GM19025 (cell line): ENCODE results near the gene STAG1.
"Not testable (repeated sequence)": the region's sequence is repeated elsewhere in the genome, so short reads cannot be mapped to it uniquely, and the experiment has no call there.

Source experiments
- ATAC-seq: cut with Tn5 transposase; IDR thresholded peaks from one replicate; pipeline ENCODE4 v1.9.1; 2021; ENCODE audit warnings: mild to moderate bottlenecking, low read depth, moderate library complexity; ENCODE audit not compliant: unreplicated experiment

Gene STAG1

GRCh38 chr3:136657526-136657925, 94.7 kb downstream of the STAG1 start:
- no peak for ATAC-seq

DNA sequence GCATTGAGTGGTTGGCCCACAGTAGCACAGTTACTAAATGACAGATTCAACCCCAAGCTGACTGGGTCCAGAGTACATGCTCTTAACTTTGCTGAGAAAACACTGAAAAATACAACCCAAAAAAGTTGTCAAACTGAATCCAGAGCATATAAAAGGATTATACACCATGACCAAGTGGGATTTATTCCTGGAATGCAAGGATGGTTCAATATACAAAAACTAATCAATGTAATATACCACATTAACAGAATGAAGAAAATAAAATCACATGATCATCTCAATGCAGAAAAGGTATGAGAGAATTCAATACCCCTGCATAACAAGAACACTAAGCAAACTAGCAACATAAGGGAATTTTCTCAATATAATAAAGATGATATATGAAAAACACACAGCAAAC, 98.5 kb downstream of the STAG1 start:
- ATAC-seq, result no peak

DNA sequence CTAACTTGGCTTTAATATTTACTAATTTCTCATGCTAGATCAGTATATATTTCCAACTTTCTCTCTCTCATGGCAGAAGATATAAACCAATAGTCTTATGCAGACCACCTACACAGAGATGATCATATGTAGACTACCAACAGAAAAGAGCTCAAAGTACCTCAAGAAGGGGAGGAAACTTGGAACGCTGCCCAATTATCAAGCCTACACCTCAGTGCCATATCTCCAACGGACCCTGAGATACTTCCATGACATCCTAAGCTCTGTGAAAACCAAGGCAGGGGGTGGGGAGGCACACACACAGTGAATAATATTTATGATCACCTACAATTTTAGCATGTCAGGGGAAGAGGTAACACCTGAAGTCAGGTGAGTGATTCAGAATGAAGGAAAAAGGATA, 100.6 kb downstream of the STAG1 start:
- ATAC-seq, result no peak

DNA sequence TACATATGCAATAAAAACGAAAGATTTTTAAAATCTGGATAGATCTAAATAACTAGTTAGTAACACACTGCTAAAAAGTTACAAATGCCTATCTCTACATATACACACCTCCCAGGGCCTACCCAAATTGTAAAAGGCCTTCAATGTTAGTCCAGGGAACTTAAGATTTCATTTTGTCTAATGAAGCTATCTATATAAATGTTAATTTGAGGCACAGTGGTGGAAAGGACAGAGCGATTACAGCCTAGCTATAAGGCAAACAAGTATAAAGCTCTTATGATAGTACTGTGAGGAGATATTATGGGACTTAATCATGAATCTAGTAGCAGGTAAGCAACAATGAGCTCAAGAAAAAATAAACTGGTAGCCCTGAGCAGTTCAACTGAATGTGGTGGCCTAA, 101.7 kb downstream of the STAG1 start:
- no peak for ATAC-seq

DNA sequence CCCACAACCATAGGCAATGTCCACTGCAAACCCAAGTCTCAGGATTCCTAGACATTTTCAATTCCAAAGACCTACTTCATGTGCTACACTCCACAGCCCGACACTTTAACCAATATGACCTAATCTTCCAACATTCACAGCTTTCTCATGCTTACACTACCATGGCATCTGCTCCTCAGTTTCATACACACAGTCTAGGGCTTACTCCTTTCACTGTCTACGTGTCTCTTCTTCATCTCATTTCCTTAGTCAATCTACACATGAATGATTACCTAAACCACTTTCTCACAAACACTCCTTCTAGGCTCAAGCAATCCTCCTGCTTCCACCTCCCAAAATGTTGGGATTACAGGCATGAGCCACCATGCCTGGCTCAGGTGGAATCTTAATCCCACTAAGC, 106.3 kb downstream of the STAG1 start:
- ATAC-seq, result no peak

GRCh38 chr3:136644212-136644611, 108.0 kb downstream of the STAG1 start:
- ATAC-seq, result no peak

DNA sequence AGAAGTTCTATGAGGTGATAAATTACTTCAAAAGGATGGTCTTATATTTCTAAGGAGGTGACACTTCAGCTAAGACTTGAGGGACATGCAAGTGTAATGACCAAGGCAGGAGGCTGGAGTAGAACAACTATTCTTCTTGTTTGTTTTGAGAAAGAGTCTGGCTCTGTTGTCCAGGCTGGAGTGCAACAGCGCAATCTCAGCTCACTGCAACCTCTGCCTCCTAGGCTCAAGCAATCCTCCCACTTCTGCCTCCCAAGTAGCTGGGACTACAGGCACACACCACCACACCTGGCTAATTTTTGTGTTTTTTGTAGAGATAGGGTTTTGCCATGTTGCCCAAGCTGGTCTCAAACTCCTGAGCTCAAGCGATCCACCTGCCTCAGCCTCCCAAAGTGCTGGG, 108.8 kb downstream of the STAG1 start:
- not testable (repeated sequence) for ATAC-seq

GRCh38 chr3:136642711-136643110, 109.5 kb downstream of the STAG1 start:
- no peak for ATAC-seq

DNA sequence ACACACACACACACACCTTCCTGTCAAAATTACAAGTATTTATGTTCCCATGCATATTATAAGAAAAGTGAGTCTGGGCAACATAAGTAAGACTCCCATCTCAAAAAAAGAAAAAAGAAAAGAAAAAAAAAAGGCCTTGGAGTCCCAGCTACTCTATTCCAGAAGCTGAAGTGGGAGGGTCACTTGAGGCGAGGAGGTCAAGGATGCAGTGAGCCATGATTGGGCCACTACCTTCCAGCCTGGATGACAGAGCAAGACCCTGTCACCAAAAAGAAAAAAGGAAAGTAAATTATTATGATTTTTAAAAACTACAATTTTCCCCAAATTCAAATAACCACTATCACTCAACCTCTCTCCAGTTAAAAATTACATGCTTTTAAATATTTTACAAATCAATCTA, 113.1 kb downstream of the STAG1 start:
- no peak for ATAC-seq

DNA sequence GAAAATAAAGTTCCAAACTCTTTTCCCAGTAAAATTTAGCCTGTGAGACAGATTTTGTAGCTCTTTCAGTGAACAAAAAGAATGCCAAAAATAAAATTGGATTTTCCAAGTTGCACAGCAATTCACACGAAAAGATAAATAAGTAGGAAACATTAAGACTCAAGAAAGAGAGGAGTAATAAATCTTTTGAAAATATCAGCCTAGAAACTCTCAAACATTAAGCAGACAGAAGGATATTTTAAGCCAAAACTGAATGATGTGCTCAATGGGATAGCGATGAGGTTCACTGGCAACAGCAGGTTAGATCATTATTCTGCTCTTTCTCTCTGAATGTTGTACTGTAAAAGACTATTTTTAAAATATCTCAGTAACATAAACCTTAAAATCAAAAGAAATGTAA, 115.0 kb downstream of the STAG1 start:
- ATAC-seq, result no peak

GRCh38 chr3:136634821-136635220, 117.4 kb downstream of the STAG1 start:
- ATAC-seq, result no peak

DNA sequence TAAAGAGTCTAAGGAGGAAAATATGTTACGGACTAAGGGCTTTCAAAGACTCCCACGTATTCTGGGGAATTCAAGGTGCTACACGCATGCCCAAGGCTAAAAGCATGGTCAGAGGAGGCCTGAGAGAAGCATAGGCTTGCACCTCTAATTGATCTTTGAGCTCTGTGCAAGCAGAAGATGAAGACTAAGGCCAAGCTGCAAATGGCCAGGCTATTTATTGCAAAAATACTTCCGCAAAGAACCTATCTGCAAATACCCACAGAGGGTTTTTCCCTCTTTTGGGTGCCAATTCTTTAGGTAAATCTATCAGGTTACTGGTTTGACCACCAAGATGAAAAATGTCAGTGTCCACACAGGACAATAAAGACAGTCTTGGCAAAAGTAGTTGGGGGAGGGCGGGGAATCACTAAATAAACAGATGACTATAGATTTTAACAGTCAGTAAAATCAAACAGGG, 119.5 kb downstream of the STAG1 start:
- ATAC-seq, result no peak

GRCh38 chr3:136631424-136631823, 120.8 kb downstream of the STAG1 start:
- no peak for ATAC-seq

DNA sequence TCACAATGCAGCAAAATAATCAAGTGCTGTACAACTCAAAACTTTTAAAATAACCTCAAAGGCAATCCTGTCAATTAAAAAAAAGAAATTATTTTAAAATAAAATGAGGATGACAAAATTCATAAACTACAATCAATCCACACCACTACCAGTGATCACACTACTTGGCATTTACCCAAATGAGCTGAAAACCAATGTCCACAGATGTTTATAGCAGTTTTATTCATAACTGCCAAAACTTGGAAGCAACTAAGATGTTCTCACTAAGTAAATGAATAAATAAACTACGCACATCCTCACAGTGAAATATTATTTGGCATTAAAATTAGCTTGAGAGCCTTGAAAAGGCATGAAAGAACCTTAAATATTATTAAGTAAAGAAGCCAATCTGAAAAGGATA, 121.3 kb downstream of the STAG1 start:
- ATAC-seq, result no peak

- ATAC-seq, result no peak
Observed at GRCh38 chr3:136626493-136626892, 125.7 kb downstream of the STAG1 start.

- ATAC-seq, result no peak
Observed at GRCh38 chr3:136624894-136625815, 127.0 kb downstream of the STAG1 start.

DNA sequence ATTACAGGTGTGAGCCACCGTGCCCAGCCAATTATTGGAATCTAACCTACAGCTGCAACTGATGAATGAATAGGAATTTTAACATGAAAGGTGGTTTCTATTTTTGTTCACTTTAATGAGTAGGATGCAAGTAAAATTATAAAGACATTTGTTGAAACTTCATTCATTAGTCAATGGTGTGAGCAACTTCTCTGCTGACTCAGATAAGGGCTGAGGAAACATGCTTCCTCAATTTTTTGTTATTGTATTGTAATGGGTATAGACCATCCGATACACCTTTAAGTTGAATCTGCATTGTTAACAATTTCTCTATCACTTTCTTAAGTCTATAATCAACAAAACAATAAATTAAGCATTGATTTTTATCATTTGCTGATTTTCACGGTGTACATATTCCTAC, 127.8 kb downstream of the STAG1 start:
- no peak for ATAC-seq

- no peak for ATAC-seq
Observed at GRCh38 chr3:136621628-136622027, 130.6 kb downstream of the STAG1 start.

GRCh38 chr3:136620436-136620835, 131.7 kb downstream of the STAG1 start:
- ATAC-seq, result no peak

- not testable (repeated sequence) for ATAC-seq
Observed at GRCh38 chr3:136617969-136618525, 134.1 kb downstream of the STAG1 start.

- no peak for ATAC-seq
Observed at GRCh38 chr3:136617198-136617597, 135.0 kb downstream of the STAG1 start.

- no peak for ATAC-seq
Observed at GRCh38 chr3:136612512-136612911, 139.7 kb downstream of the STAG1 start.
